Neural progenitor cell (in vitro differentiated cells): ENCODE data around the gene FSTL4. TPM values are rescaled to one million over a fixed set of nuclear protein-coding genes. Genes with fewer than 3 reads are reported as not detected.

ENCODE experiments used
- DNase-seq: peaks from one replicate; pipeline ENCODE4 v3.0.0-alpha.2; 2016; ENCODE audit warnings: low spot score
- H2AFZ ChIP-seq: fragments of 200-600 bp; sonication (generic); replicated peaks from 2 replicates; pipeline ENCODE4 v1.6.1; 2016; ENCODE audit warnings: antibody characterized with exemption
- H3F3A ChIP-seq: fragments of 200-600 bp; sonication (generic); 2 replicates; pipeline ENCODE4 v1.6.1; 2016; ENCODE audit warnings: antibody characterized with exemption, low read depth
- H3K27ac ChIP-seq: fragments of 200-600 bp; sonication (generic); 2 replicates; pipeline ENCODE4 v1.5.1; 2016; ENCODE audit warnings: mild to moderate bottlenecking
- H3K27me3 ChIP-seq: fragments of 200-600 bp; sonication (generic); 2 replicates; pipeline ENCODE4 v1.6.1; 2016; ENCODE audit warnings: mild to moderate bottlenecking, moderate library complexity
- H3K36me3 ChIP-seq: fragments of 200-600 bp; sonication (generic); 2 replicates; pipeline ENCODE4 v1.5.1; 2016
- H3K4me1 ChIP-seq: fragments of 200-600 bp; sonication (generic); 2 replicates; pipeline ENCODE4 v1.6.1; 2016; ENCODE audit warnings: mixed run types
- H3K4me2 ChIP-seq: fragments of 200-600 bp; sonication (generic); 2 replicates; pipeline ENCODE4 v1.6.1; 2016
- H3K4me3 ChIP-seq: fragments of 200-600 bp; sonication (generic); 2 replicates; pipeline ENCODE4 v1.5.1; 2016
- H3K79me2 ChIP-seq: fragments of 200-600 bp; sonication (generic); 2 replicates; pipeline ENCODE4 v1.6.1; 2016; ENCODE audit warnings: low read depth
- H3K9ac ChIP-seq: fragments of 200-600 bp; sonication (generic); 2 replicates; pipeline ENCODE4 v1.6.1; 2016
- H3K9me3 ChIP-seq: fragments of 200-600 bp; sonication (generic); 2 replicates; pipeline ENCODE4 v1.5.1; 2016; ENCODE audit warnings: low read depth
- H4K20me1 ChIP-seq: fragments of 200-600 bp; sonication (generic); 2 replicates; pipeline ENCODE4 v1.6.1; 2016; ENCODE audit warnings: low read depth
- H3K27ac Mint-ChIP-seq: 3 replicates; pipeline ENCODE4 v1.8.0; 2021; ENCODE audit warnings: mixed read lengths
- H3K27me3 Mint-ChIP-seq: 2 replicates; pipeline ENCODE4 v1.8.0; 2022; ENCODE audit warnings: low read depth, mild to moderate bottlenecking, inconsistent platforms, moderate library complexity, mixed read lengths; ENCODE audit not compliant: insufficient read depth
- H3K36me3 Mint-ChIP-seq: 3 replicates; pipeline ENCODE4 v1.8.0; 2021; ENCODE audit warnings: mixed read lengths
- H3K4me1 Mint-ChIP-seq: 3 replicates; pipeline ENCODE4 v1.8.0; 2021; ENCODE audit warnings: mixed read lengths
- H3K4me3 Mint-ChIP-seq: 3 replicates; pipeline ENCODE4 v1.8.0; 2021; ENCODE audit warnings: mild to moderate bottlenecking, moderate library complexity, mixed read lengths
- H3K9me3 Mint-ChIP-seq: 3 replicates; pipeline ENCODE4 v1.8.0; 2020; ENCODE audit warnings: mixed read lengths
- CTCF ChIP-seq: fragments of 200-600 bp; sonication (generic); IDR thresholded peaks from 2 replicates; pipeline ENCODE4 v1.5.1; 2017; ENCODE audit warnings: antibody characterized with exemption, mild to moderate bottlenecking
- EZH2 ChIP-seq: fragments of 200-600 bp; sonication (generic); IDR thresholded peaks from 2 replicates; pipeline ENCODE4 v1.6.1; 2017; ENCODE audit warnings: antibody characterized with exemption, mild to moderate bottlenecking, moderate library complexity
- EZH2phosphoT487 ChIP-seq: fragments of 200-600 bp; sonication (generic); IDR thresholded peaks from 2 replicates; pipeline ENCODE4 v1.6.1; 2017; ENCODE audit warnings: antibody characterized with exemption
- total RNA-seq: library from RNA; depleted of rRNA; stranded (reverse); fragments of >200 nt; gene quantifications from 2 replicates; pipeline ENCODE4 v1.2.3, GENCODE V29; 2015; ENCODE audit warnings: low replicate concordance

FSTL4 gene
- total RNA-seq, 1 donor from 2014 or later = 0.95 TPM

- Mint-ChIP-seq H3K36me3 (no peaks in the 10 kb centered on the region), H3K4me3 (no peak overlapping the region), H3K4me1 (no peaks in the 10 kb centered on the region), H3K9me3 (peaks cover 7% of the 10 kb centered on the region), H3K27ac (no peak overlapping the region), H3K27me3 (no peaks in the 10 kb centered on the region)
- H2AFZ ChIP-seq = no peak overlapping the region
- no peaks in the 10 kb centered on the region for H3K4me1 ChIP-seq
- H3K9me3 ChIP-seq = no peaks in the 10 kb centered on the region
- H3K27me3 ChIP-seq = no peaks in the 10 kb centered on the region
- no peak overlapping the region for H3K4me3 ChIP-seq
- TF ChIP-seq EZH2phosphoT487 = no peak
- TF ChIP-seq CTCF = no peak
- no peak for TF ChIP-seq EZH2
- no peak overlapping the region for H3K27ac ChIP-seq
- no peak for DNase-seq
- H3F3A ChIP-seq = no peaks in the 10 kb centered on the region
- no peaks in the 10 kb centered on the region for H3K79me2 ChIP-seq
- H3K4me2 ChIP-seq = no peak overlapping the region
- H3K9ac ChIP-seq = no peak overlapping the region
- H3K36me3 ChIP-seq = no peaks in the 10 kb centered on the region
- H4K20me1 ChIP-seq = no peaks in the 10 kb centered on the region
Measured at GRCh38 chr5:133164759-133165158, 447.6 kb downstream of the FSTL4 start.

GRCh38 chr5:133163839-133164238 is 448.5 kb downstream of the FSTL4 start:
- Histone ChIP-seq H3K9me3 (no peaks in the 10 kb centered on the region), H3K27me3 (no peaks in the 10 kb centered on the region), H3K4me2 (no peak overlapping the region), H3K27ac (no peak overlapping the region), H3K4me1 (no peaks in the 10 kb centered on the region), H4K20me1 (no peaks in the 10 kb centered on the region), H3K4me3 (no peak overlapping the region), H3F3A (no peaks in the 10 kb centered on the region), H3K9ac (no peak overlapping the region), H2AFZ (no peak overlapping the region), H3K36me3 (no peaks in the 10 kb centered on the region), H3K79me2 (no peaks in the 10 kb centered on the region)
- no peak overlapping the region for H3K27ac Mint-ChIP-seq
- H3K4me1 Mint-ChIP-seq = no peaks in the 10 kb centered on the region
- no peak overlapping the region for H3K4me3 Mint-ChIP-seq
- H3K27me3 Mint-ChIP-seq = no peaks in the 10 kb centered on the region
- no peaks in the 10 kb centered on the region for H3K36me3 Mint-ChIP-seq
- TF ChIP-seq CTCF = no peak
- TF ChIP-seq EZH2 = no peak
- TF ChIP-seq EZH2phosphoT487 = no peak
- no peak for DNase-seq
- H3K9me3 Mint-ChIP-seq = peaks cover 7% of the 10 kb centered on the region

GRCh38 chr5:133159543-133159942 is 452.8 kb downstream of the FSTL4 start:
- no peaks in the 10 kb centered on the region for H3K9me3 Mint-ChIP-seq
- no peak overlapping the region for H3K4me3 Mint-ChIP-seq
- Histone ChIP-seq H3K9ac (no peak overlapping the region), H3K4me2 (no peak overlapping the region), H3K79me2 (no peaks in the 10 kb centered on the region), H3K4me3 (no peak overlapping the region), H2AFZ (no peak overlapping the region), H3K4me1 (no peaks in the 10 kb centered on the region), H3F3A (no peaks in the 10 kb centered on the region), H3K9me3 (no peaks in the 10 kb centered on the region), H3K27me3 (no peaks in the 10 kb centered on the region), H4K20me1 (no peaks in the 10 kb centered on the region), H3K27ac (no peak overlapping the region), H3K36me3 (no peaks in the 10 kb centered on the region)
- no peaks in the 10 kb centered on the region for H3K4me1 Mint-ChIP-seq
- peaks cover 2% of the 10 kb centered on the region for H3K27me3 Mint-ChIP-seq
- no peak for DNase-seq
- no peak for TF ChIP-seq EZH2phosphoT487
- TF ChIP-seq CTCF = no peak
- no peak for TF ChIP-seq EZH2
- no peaks in the 10 kb centered on the region for H3K36me3 Mint-ChIP-seq
- no peak overlapping the region for H3K27ac Mint-ChIP-seq
